SK-N-MC (cell line): ENCODE measurements around the gene IL1RN.

Source experiments
- FOXP2 ChIP-seq: optimal IDR thresholded peaks from 2 replicates; pipeline ENCODE3; 2011; ENCODE audit warnings: mild to moderate bottlenecking, moderate library complexity; ENCODE audit not compliant: insufficient read depth; ENCODE audit errors: extremely low read length, control extremely low read depth
- POLR2AphosphoS5 ChIP-seq: IDR thresholded peaks from 2 replicates; pipeline ENCODE4 v1.6.1; 2012; ENCODE audit warnings: mild to moderate bottlenecking, low read depth, low read length, borderline replicate concordance

DNA sequence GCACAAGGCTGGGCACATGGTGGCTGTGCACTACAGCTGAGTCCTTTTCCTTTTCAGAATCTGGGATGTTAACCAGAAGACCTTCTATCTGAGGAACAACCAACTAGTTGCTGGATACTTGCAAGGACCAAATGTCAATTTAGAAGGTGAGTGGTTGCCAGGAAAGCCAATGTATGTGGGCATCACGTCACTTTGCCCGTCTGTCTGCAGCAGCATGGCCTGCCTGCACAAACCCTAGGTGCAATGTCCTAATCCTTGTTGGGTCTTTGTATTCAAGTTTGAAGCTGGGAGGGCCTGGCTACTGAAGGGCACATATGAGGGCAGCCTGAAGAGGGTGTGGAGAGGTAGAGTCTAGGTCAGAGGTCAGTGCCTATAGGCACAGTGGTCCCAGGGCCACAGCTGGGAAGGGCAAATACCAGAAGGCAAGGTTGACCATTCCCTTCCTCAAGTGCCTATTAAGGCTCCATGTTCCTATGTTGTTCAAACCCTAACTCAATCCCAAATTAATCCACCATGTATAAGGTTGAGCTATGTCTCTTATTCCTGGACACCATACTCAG, 2.2 kb downstream of the IL1RN start:
- no peak for TF ChIP-seq POLR2AphosphoS5
- TF ChIP-seq FOXP2 = no peak
